GM03348 (cell line): ENCODE measurements around the gene PAM.

Experiments
- DNase-seq: peaks from one replicate; pipeline ENCODE4 v3.0.0; 2012; ENCODE audit warnings: low spot score

Gene PAM

GRCh38 chr5:102813740-102814139, 58.6 kb downstream of the PAM start:
- DNase-seq = no peak

- DNase-seq = no peak
Measured at GRCh38 chr5:102815084-102815483, 60.0 kb downstream of the PAM start.

GRCh38 chr5:102815540-102816332, 60.6 kb downstream of the PAM start:
- peak; percentile 20 for DNase-seq

- no peak for DNase-seq
Measured at GRCh38 chr5:102818345-102818744, 63.2 kb downstream of the PAM start.

GRCh38 chr5:102818934-102819333, 63.8 kb downstream of the PAM start:
- DNase-seq = no peak

GRCh38 chr5:102819634-102820033, 64.5 kb downstream of the PAM start:
- no peak for DNase-seq

- DNase-seq = peak; percentile 50
Measured at GRCh38 chr5:102823441-102823874, 68.4 kb downstream of the PAM start.

GRCh38 chr5:102826629-102827028, 71.5 kb downstream of the PAM start:
- no peak for DNase-seq

GRCh38 chr5:102830241-102830640, 75.1 kb downstream of the PAM start:
- DNase-seq = no peak

- DNase-seq = no peak
Measured at GRCh38 chr5:102832445-102832844, 77.3 kb downstream of the PAM start.

- DNase-seq = no peak
Measured at GRCh38 chr5:102833146-102833545, 78.0 kb downstream of the PAM start.

- DNase-seq = no peak
Measured at GRCh38 chr5:102834438-102834964, 79.4 kb downstream of the PAM start.

GRCh38 chr5:102835717-102836116, 80.6 kb downstream of the PAM start:
- DNase-seq = no peak

- no peak for DNase-seq
Measured at GRCh38 chr5:102841021-102841420, 85.9 kb downstream of the PAM start.

- DNase-seq = no peak
Measured at GRCh38 chr5:102843997-102844396, 88.9 kb downstream of the PAM start.

GRCh38 chr5:102845041-102845440, 89.9 kb downstream of the PAM start:
- no peak for DNase-seq

- no peak for DNase-seq
Measured at GRCh38 chr5:102850503-102850902, 95.4 kb downstream of the PAM start.

- DNase-seq = no peak
Measured at GRCh38 chr5:102853680-102854079, 98.6 kb downstream of the PAM start.

GRCh38 chr5:102855681-102856388, 100.7 kb downstream of the PAM start:
- no peak for DNase-seq

- peak; percentile 55 for DNase-seq
Measured at GRCh38 chr5:102856389-102856777, 101.3 kb downstream of the PAM start.

GRCh38 chr5:102857076-102857818, 102.1 kb downstream of the PAM start:
- DNase-seq = peak; percentile 51

- no peak for DNase-seq
Measured at GRCh38 chr5:102858221-102858620, 103.1 kb downstream of the PAM start.

GRCh38 chr5:102858808-102859207, 103.7 kb downstream of the PAM start:
- DNase-seq = no peak
